G401 (cell line): Measurements from ENCODE around the gene SHB. TPM values are rescaled to one million over a fixed set of nuclear protein-coding genes. Genes with fewer than 3 reads are reported as not detected.
"Not testable (repeated sequence)": the region's sequence is repeated elsewhere in the genome, so short reads cannot be mapped to it uniquely, and the experiment has no call there.

Source experiments
- DNase-seq: peaks from one replicate; pipeline ENCODE4 v3.0.0-alpha.2; 2015; ENCODE audit warnings: low spot score
- in situ Hi-C: cut with HindIII; loops from 2 replicates; pipeline ENCODE4 v1.10.0; 2016; ENCODE audit warnings: low sequenced_read_pairs, mixed read lengths
- total RNA-seq: library from RNA; depleted of rRNA; stranded (reverse); fragments of >200 nt; shearing (Covaris generic); gene quantifications from 2 replicates; pipeline ENCODE4 v1.2.3, GENCODE V29; 2014

SHB gene
- total RNA-seq, 1 experiment from 2014 or later, result 18.4 TPM

DNA sequence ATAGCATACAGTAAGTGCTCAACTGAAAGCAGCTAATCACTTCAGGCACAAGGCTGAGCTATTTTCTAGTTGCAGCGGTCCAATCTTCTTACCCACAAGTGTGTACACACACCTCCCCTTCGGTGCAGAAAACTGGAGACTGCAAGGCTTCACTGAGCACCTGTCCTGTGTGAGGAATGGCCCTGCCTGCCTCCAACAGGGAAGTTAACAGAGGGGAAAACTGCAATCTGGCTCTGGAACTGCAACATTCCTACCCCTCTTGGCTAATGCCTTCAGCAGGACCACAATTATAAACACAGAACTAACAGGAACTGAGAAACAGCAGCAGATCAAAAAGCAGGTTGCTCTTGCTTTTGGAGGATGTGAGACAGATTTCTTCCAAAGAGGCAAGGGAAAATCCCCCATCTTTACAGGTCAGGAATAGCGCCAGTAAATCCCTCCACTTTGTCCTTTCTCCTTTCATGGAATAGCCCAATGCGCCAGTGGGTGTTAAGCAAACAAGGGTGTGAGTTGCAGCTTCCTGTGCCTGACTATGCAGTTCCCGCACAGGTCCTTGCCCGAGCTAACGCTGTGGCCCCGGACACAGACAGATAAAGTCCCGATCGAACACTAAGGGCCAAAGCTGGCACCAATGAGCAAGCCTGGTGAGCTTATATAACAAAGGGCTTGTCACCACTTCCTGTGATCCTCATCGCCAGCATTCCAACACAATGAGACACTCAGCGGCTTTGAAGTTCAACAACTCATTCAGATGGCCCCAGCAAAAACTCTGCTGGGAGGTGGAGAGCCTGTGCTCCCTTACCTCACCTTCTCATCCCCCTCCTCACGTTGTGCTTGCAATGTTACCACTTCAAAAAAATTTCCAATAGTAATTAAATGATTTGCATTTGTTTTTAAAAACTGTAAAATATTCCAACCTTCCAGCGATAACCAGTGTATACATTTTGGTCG lies 21.5 kb downstream of the SHB start:
- peak; percentile 86 for DNase-seq
- in situ Hi-C loops, result no loop called here

DNA sequence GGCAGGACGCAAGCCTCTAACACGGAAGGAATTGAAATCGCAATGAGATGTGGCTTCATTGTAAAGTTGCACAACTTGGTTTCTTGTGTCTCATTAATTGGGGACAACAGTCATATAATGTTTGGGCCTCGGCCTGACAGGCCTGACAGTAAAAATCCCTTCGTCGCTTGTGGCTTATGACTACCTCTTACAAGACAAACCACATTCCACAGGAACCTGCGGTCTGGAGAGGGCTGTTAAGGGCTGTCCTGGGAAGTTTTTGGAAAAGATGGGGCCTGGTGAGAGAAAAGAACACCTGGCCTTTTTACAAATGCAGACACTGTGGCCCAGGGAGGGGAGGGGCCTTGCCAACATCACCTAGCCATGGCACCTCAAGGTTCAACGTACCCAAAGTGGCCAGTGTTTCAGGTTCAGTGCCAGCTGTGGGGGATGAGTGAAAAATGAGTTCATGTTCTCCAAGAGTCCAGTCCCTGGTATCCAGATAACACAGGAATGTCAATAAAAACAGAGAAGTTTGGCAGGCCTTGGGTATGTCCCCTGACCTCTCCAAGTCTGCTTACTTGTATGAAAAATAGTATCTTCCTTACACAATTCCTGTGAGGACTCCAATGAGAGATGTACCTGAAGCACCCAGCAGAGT lies 22.2 kb downstream of the SHB start:
- no peak for DNase-seq
- in situ Hi-C loops, result no loop called here

DNA sequence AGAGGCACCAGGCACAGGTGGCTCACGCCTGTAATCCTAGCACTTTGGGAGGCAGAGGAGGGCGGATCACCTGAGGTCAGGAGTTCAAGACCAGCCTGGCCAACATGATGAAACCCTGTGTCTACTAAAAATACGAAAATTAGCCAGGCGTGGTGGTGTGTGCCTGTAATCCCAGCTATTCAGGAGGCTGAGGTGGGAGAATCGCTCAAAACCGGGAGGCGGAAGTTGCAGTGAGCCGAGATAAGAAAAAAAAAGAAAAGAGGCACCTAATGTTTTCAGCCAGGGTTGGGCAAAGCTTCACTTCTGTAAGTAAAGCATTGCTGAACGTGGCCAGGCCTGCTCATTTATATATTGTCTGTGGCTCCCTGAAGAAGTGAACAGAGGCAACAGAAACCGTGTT lies 23.1 kb downstream of the SHB start:
- in situ Hi-C loops, DNase-seq: not testable (repeated sequence)

DNA sequence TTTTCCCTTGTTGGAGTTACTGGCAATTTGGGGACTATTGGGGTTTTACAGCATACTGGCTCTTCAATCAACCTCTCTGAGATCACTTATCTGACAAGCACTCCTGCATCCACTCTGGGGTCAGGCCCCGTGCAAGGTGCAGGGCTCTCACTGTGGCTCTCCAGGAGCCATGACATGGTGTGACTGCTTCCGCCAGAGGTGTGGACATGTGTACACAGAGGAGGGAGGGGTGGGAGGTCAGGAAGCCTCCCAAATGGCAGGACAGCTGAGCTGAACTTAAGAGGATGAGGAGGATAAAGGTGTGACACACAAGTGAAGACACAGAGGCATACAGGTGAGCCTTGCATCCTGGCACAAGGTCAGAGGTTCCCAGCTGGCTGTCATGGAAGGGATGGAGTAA lies 24.3 kb downstream of the SHB start:
- no peak for DNase-seq
- in situ Hi-C loops, result no loop called here

DNA sequence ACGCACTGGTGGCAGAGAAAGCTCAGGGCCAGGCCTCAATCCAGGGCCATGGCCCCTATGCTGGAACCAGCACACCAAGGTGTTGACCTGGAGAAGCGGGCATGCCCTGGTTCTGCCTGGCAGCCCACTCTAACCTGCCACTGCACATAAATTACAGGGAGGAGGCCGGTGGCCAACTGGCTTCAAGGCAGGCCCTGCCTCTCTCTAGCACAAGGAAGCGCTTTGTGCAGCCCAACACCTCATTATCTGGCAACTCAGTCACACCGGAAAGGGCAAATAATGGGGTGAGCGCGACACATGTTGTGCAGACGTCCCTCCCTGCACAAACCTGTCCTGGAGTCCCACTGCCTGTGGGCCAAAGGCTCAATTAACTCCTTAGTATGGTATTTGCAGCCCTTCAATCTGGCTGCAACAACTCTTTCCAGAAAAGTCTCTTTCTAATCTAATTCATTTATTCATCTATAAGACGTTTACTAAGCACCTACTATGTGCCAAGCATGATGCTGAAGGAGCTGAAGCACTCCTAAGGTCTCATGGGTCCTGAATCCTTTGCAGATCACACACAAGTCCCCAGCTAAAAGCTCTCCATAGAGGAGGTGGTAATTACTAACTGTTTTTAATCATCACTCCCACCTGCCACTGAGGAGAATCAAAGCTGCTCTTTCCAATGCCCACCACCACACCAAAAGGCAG lies 24.9 kb downstream of the SHB start:
- in situ Hi-C loops, result no loop called here
- no peak for DNase-seq

DNA sequence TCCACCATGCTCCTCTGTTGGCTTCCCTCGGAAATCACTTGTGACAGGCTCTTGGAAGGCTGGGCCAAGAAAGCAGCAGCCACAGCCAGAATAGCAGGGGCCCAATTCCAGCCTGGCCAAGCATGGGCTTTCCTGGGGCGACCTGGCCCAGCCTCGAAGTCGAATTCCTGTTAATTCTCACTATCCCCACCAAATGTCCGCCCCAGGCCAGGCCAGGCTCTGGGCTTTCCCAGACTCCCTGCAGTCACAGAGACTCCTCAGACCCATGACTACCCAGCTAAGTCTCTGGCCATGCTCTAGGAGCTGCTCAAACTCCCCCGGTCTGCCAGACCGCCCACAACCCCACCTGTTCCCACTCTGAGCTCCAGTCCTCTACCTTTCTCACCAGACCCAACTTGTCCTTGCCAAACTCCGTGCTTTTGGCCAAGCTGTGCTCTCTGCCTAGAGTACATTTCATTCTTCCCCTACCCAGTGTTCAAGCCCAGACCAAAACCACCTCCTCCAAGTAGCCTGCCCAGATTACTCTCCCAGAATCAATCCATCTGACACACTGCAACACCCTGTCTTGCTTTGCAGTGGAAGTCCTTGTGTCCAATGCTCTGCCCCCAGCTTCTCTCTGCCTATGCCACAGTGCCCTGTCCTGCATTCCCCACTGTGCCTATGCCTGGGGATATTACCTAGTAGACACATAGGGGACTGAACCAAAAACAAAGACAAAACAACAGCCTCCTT lies 26.2 kb downstream of the SHB start:
- in situ Hi-C loops, result no loop called here

DNA sequence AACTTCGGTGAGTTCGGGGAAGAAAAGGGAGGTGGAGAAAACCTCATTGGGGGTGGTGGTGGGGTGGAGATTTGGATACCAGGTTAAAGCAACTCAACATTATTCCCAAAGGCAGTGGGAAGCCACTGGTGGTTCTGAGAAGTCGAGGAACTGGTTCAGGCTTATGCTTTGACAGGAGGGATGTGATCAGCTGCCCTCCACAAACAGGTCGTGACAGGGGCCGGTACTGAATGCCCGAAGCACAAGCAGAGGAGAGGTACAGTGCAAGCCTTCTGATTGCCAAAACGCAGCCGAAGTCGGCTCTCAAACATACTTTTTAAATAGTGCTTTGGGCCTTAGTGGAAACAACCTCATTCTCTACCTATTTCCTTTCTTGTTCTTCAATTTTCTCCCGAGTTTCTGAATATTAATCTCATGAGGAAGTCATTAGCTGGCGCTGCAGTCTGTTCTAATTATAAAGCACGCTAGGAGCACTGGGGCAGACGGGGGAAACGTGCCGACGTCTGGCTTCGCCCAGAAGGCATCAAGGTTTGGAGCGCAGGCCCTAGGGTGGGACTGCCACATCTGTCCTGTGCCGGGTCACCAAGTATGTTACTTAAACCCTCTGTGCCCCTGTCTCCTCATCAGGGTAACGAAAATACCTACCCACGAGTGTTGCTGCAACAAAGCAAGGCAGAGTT lies 27.3 kb downstream of the SHB start:
- peak; percentile 19 for DNase-seq

More for the DNA sequence above, 26.2 kb downstream of the SHB start:
- DNase-seq, result peak; percentile 87

DNA sequence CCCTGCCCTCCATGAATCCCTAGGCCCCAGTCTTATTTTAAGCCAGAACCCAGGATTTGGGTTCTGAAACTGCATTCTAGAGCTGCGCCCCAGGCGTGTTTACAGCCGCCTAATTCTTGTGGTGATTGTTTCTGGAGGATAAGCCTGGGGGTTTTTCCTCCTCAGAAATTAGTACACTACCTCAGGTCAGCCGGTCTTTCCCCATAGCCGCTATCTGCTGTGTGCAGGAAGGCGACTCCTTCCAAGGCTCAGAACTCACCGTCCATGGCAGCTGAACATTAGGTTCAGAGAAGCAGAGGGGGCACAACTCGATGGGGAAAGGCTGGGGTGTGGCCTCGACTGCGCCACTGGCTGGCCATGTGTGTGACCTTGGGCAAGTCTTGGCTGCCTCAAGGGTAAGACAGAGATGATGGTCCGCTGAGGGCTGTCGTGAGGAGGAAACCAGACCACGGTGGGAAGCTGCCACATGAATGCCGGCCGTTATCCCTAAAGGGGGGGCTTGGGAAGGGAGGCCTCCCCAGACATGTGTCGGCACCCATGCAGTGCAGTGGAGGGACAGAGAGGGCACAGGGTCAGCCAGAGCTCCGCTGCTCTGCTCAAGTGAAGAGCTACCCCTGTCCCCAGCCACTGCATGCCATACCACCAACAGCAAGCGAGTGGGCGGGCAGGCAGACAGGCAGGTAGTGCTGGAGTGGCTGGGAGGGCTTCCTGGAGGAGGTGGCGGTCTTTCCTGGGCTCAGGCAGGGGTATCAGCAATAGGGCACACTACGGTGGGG lies 28.9 kb downstream of the SHB start:
- DNase-seq, result no peak
- in situ Hi-C loops, result no loop called here

More for the DNA sequence above, 27.3 kb downstream of the SHB start:
- in situ Hi-C loops, result no loop called here

DNA sequence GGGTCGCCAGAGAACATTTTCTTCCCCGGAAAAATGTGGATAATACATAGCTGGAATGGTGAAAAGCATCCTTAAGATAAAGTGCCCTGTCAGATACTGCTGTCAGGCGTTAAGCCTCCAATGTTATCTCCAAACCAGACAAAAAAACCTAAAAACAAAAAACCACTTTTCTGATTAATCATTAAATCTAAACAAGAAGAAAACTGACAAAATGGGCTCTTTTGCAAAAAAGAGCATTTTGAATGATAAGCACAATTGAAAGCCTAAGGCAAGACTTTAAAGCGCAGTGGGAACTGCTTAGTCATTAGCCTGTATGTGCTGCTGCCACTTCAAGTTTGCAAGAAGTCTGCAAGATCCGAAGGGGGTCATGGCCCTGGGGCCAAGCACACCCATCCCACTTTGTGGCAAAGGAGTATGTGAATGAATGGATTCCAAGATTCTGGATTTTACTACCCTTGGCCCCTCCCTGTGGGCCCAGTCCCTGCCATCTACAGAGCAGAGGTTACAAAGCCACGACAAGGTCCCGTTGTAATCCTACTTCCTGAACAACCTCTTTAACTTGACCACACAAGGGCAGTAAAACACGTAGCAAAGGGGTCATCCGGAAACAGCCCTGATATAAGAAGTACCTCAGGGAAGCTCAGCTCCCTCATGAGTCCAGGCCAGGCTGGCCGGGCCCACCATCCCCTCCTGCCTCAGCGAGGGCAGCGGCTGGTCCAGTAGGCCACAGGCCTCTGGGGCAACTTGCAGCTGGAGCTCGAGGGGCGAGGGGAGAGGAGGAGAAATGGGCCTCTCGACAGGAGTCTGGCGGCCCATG lies 29.7 kb downstream of the SHB start:
- DNase-seq, result no peak
- in situ Hi-C loops, result no loop called here

DNA sequence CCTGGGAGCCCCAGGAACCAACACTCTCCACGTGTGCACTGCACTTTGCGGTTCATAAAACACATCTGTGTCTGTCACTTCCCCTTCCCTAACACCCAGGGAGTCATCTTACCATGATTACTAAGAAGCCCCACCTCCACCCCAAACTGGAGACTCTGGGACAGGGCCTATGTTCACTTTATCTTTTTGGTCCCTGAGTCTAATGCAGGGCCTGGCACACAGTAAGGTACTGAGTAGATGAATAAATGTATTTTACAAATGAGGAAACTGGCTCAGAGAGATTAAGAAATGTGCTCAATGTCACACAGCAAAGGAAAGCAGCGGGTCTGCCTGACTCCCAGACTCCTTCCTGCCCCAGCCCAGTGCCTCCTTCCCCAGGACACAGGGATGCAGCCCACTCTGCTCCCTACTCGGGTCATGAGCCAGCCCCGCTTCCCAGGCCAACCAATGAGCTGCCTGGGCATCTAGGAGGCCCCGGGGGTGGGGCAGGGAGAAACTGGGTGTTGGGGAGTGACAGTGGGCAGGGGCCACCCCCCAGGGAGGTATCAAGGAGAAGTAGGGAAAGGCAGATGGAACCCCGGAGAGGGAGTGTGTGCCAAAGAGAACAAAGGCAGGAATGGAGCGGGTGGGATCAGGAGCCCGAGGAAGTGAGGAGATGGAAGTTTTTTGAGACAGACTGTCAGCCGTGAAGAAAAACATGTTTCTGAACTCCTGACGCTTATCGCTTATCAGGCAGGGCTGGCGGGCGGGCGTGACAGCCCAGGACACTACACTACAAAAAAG lies 30.5 kb downstream of the SHB start:
- DNase-seq, result no peak
- in situ Hi-C loops, result no loop called here

DNA sequence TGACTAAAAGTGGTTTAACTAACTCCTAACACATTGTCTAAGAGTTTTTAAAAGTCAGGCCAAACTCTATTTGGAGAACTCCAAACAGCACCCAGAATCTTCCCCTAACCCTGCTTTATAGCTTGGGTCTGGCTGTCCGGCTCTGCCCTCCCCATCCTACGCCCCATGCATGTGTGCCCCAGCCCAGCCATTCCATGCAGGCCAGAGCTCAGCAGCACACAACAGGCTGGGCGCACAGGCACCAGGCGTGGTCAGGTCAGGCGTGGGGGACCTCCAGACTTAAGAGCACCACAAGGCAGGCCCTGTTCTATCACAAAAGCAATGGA lies 31.1 kb downstream of the SHB start:
- in situ Hi-C loops, result no loop called here
- no peak for DNase-seq

DNA sequence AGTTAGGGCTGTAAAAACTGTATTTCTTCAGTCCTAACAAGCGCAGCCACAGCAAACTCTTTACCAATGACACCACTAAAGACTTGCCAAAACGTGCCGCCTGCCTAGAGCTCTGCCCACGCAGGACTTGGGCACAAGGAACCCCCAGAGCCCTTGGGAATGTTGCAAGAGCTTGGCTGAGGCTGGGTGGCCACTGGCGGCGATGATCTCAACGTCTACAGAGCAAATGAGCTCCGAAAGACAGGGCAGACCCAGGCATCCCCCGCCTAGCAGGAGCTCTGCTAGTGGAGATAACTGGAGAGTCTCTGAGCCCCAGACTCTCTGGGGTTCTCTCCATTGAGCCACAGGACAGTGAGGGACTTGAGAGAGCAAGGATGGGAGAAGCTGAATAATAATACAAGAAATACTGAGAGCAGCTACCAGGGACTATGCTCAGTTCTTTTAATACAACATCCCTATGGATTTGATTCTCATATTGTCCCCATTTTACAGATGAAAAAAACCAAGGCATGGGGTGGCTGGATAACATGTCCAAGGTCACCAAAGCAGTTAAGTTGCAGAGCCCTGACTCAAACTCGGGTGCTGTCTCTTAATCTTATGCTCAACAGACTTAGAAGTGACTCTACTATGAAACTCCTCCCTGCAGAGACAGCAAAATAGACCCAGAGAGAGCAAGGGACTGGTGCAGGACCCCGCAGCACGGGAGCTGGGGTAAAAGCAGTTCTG lies 32.5 kb downstream of the SHB start:
- in situ Hi-C loops, result no loop called here
- no peak for DNase-seq

DNA sequence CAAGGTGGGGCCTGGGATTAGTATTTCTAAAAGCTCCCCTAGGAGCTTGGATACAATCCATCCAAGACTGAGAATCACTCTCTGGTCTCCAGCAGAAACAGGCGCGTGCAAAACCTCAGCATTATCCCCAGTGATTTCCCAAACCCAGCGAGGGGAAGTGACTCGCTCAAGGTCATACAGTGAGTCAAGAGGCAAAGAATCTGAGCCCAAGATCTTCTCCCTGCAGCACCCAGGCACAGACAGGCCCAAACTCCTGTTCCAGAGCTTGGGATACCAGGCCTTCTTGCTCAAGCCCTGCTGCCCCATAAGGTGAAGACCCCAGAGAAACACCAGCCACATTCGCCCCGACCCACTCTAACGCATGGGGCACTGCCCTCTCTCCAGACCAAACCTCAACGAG lies 33.2 kb downstream of the SHB start:
- DNase-seq, result no peak
- in situ Hi-C loops, result no loop called here

DNA sequence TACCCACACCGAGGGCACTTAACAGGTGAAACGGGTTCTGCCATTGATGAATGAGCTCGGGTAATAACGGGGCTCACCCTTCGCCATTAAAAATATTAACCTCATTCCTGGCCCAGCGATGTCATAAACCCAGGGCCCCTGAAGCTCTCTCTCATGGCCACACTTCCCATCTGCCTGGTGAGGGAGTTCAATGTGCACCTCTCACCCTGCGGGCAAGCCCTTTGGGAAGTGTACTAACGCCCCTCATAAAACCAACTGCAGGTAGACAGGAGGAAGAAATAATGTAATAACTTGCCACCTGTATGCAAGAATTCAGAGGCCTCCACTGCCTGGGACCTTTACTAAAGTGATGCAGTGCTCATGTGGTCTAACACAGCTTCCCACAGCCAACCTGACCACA lies 35.1 kb downstream of the SHB start:
- in situ Hi-C loops, result no loop called here

DNA sequence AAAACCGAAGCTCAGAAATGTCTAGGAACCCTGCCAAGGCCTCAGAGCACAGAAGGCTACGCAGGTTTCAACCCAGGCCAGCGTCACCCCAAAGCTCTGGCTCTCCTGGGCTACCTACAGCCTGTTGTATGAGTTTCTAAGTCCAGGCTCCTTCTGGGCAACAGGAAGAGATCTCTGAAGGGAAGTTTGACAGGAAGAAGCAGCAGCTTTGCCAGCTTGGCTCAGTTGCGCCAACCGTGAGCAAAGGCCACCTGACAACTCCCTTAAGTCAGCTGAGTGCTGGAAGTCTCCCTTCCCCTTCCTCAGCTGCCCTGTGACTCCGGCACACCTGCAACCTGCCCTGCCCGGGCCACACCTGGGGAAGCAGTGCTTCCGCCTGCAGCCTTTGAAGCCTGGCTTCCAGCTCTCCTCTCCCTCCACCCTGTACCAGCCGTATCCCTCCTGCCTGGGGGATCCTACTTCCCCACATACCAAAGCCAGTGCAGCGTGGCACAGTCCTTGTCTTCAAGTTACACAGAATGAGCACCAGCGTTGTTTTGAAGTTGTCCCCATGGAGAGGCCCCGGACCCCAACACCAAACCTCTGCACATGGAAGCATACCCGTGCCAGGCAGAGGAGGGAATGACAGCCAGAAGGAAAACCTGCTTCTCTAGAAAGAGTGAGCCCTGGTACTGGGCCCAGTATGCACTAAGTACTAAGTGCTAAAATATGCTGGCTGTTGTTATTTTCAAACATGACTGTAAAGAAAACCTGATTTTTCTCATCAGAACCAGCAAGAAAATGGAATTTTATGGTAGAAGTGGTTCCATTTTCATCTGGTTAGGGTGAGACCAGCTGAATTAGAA lies 36.5 kb downstream of the SHB start:
- no peak for DNase-seq
- in situ Hi-C loops, result no loop called here

More for the DNA sequence above, 35.1 kb downstream of the SHB start:
- DNase-seq, result no peak
